Activated naive CD8-positive, alpha-beta T cell treated with anti-CD3 and anti-CD28 coated beads for 36 hours (primary cell): Measurements from ENCODE around the gene TMPRSS5. TPM values are rescaled to one million over a fixed set of nuclear protein-coding genes. Genes with fewer than 3 reads are reported as not detected.
"Not testable (repeated sequence)": the region's sequence is repeated elsewhere in the genome, so short reads cannot be mapped to it uniquely, and the experiment has no call there.

ENCODE experiments used
- DNase-seq: peaks from one replicate; pipeline ENCODE4 v3.0.0; 2021
- H3K27ac Mint-ChIP-seq: one replicate; pipeline ENCODE4 v1.8.0; 2022; ENCODE audit warnings: mild to moderate bottlenecking, moderate library complexity, mixed read lengths
- H3K27me3 Mint-ChIP-seq: one replicate; pipeline ENCODE4 v1.8.0; 2022; ENCODE audit warnings: mild to moderate bottlenecking, mixed read lengths
- H3K36me3 Mint-ChIP-seq: one replicate; pipeline ENCODE4 v1.8.0; 2021; ENCODE audit warnings: mild to moderate bottlenecking, mixed read lengths
- H3K4me1 Mint-ChIP-seq: one replicate; pipeline ENCODE4 v1.8.0; 2021; ENCODE audit warnings: mixed read lengths
- H3K4me3 Mint-ChIP-seq: one replicate; pipeline ENCODE4 v1.8.0; 2022; ENCODE audit warnings: mild to moderate bottlenecking, moderate library complexity, mixed read lengths
- H3K9me3 Mint-ChIP-seq: one replicate; pipeline ENCODE4 v1.8.0; 2022; ENCODE audit warnings: mixed read lengths
- total RNA-seq, 2 experiments: library from RNA; stranded (reverse); gene quantifications; one replicate each; pipeline ENCODE4 v1.2.3, GENCODE V29; 2021

TMPRSS5 gene
- total RNA-seq, result under 1 TPM; 0.28 to 0.29 TPM

- H3K27ac Mint-ChIP-seq, result no peak within 1 kb of the TSS
- H3K4me1 Mint-ChIP-seq, result no peaks in the 10 kb centered on the region
- no peak within 1 kb of the TSS for H3K4me3 Mint-ChIP-seq
- no peak for DNase-seq
- H3K27me3 Mint-ChIP-seq, result no peaks in the 10 kb centered on the region
- H3K9me3 Mint-ChIP-seq, result peaks cover 27% of the 10 kb centered on the region
- H3K36me3 Mint-ChIP-seq, result peaks cover 26% of the 10 kb centered on the region
These were observed at the start of gene TMPRSS5 for GRCh38 chr11:113705871-113706655. TSS of gene TMPRSS5 (minus strand) at chr11:113706308. CDS start at chr11:113706224, 84 bp downstream.

- Mint-ChIP-seq H3K4me1 (no peaks in the 10 kb centered on the region), H3K4me3 (no peak overlapping the region), H3K27me3 (no peaks in the 10 kb centered on the region), H3K36me3 (peaks cover 11% of the 10 kb centered on the region), H3K27ac (no peak overlapping the region), H3K9me3 (no peaks in the 10 kb centered on the region)
- DNase-seq, result no peak
These were observed 46.8 kb upstream of the TMPRSS5 start for GRCh38 chr11:113752932-113753331.

- Mint-ChIP-seq H3K4me3 (no peak overlapping the region), H3K4me1 (peaks cover 3% of the 10 kb centered on the region), H3K36me3 (peaks cover 29% of the 10 kb centered on the region), H3K27me3 (no peaks in the 10 kb centered on the region), H3K9me3 (no peaks in the 10 kb centered on the region), H3K27ac (no peak overlapping the region)
- no peak for DNase-seq
These were observed 30.2 kb upstream of the TMPRSS5 start for GRCh38 chr11:113736323-113736722.

- Mint-ChIP-seq H3K4me3 (no peak overlapping the region), H3K9me3 (no peaks in the 10 kb centered on the region), H3K27ac (no peak overlapping the region), H3K36me3 (peaks cover 20% of the 10 kb centered on the region), H3K4me1 (peaks cover 3% of the 10 kb centered on the region), H3K27me3 (no peaks in the 10 kb centered on the region)
- no peak for DNase-seq
These were observed 26.0 kb upstream of the TMPRSS5 start for GRCh38 chr11:113732092-113732491.

GRCh38 chr11:113730887-113731726 is 25.0 kb upstream of the TMPRSS5 start:
- Mint-ChIP-seq H3K36me3 (peaks cover 14% of the 10 kb centered on the region), H3K4me1 (peaks cover under 1% of the 10 kb centered on the region), H3K27ac (no peak overlapping the region), H3K4me3 (no peak overlapping the region), H3K9me3 (no peaks in the 10 kb centered on the region), H3K27me3 (no peaks in the 10 kb centered on the region)
- DNase-seq, result no peak

GRCh38 chr11:113729456-113729855 is 23.3 kb upstream of the TMPRSS5 start:
- DNase-seq, result no peak
- Mint-ChIP-seq H3K27ac (no peak overlapping the region), H3K4me3 (no peak overlapping the region), H3K36me3 (peaks cover 11% of the 10 kb centered on the region), H3K4me1 (no peaks in the 10 kb centered on the region), H3K27me3 (no peaks in the 10 kb centered on the region), H3K9me3 (no peaks in the 10 kb centered on the region)

- Mint-ChIP-seq H3K4me1 (no peaks in the 10 kb centered on the region), H3K4me3 (no peak overlapping the region), H3K36me3 (peaks cover 5% of the 10 kb centered on the region), H3K27ac (no peak overlapping the region), H3K27me3 (no peaks in the 10 kb centered on the region), H3K9me3 (no peaks in the 10 kb centered on the region)
- no peak for DNase-seq
These were observed 22.7 kb upstream of the TMPRSS5 start for GRCh38 chr11:113728814-113729213.

GRCh38 chr11:113725913-113726312 is 19.8 kb upstream of the TMPRSS5 start:
- Mint-ChIP-seq H3K27me3 (no peaks in the 10 kb centered on the region), H3K4me3 (no peak overlapping the region), H3K36me3 (peaks cover 6% of the 10 kb centered on the region), H3K9me3 (no peaks in the 10 kb centered on the region), H3K27ac (no peak overlapping the region), H3K4me1 (no peaks in the 10 kb centered on the region)
- DNase-seq, result no peak

GRCh38 chr11:113725407-113725806 is 19.3 kb upstream of the TMPRSS5 start:
- no peaks in the 10 kb centered on the region for H3K27me3 Mint-ChIP-seq
- H3K4me1 Mint-ChIP-seq, result no peaks in the 10 kb centered on the region
- no peak for DNase-seq
- H3K27ac Mint-ChIP-seq, result no peak overlapping the region
- H3K9me3 Mint-ChIP-seq, result peaks cover under 1% of the 10 kb centered on the region
- H3K4me3 Mint-ChIP-seq, result no peak overlapping the region
- peaks cover 10% of the 10 kb centered on the region for H3K36me3 Mint-ChIP-seq

GRCh38 chr11:113724778-113725177 is 18.7 kb upstream of the TMPRSS5 start:
- Mint-ChIP-seq H3K36me3 (peaks cover 10% of the 10 kb centered on the region), H3K27ac (no peak overlapping the region), H3K4me1 (no peaks in the 10 kb centered on the region), H3K9me3 (peaks cover 1% of the 10 kb centered on the region), H3K27me3 (no peaks in the 10 kb centered on the region), H3K4me3 (no peak overlapping the region)
- no peak for DNase-seq

- H3K36me3 Mint-ChIP-seq, result peaks cover 12% of the 10 kb centered on the region
- peaks cover 1% of the 10 kb centered on the region for H3K9me3 Mint-ChIP-seq
These were observed 17.7 kb upstream of the TMPRSS5 start for GRCh38 chr11:113723787-113724186.

GRCh38 chr11:113722934-113723333 is 16.8 kb upstream of the TMPRSS5 start:
- peaks cover 16% of the 10 kb centered on the region for H3K36me3 Mint-ChIP-seq
- H3K9me3 Mint-ChIP-seq, result peaks cover 1% of the 10 kb centered on the region
- H3K27me3 Mint-ChIP-seq, result no peaks in the 10 kb centered on the region
- H3K4me1 Mint-ChIP-seq, result no peaks in the 10 kb centered on the region
- H3K4me3 Mint-ChIP-seq, result no peak overlapping the region
- H3K27ac Mint-ChIP-seq, result no peak overlapping the region
- no peak for DNase-seq

More at GRCh38 chr11:113723787-113724186, 17.7 kb upstream of the TMPRSS5 start:
- H3K27me3 Mint-ChIP-seq, result no peaks in the 10 kb centered on the region
- H3K4me1 Mint-ChIP-seq, result no peaks in the 10 kb centered on the region
- no peak overlapping the region for H3K4me3 Mint-ChIP-seq
- H3K27ac Mint-ChIP-seq, result no peak overlapping the region
- DNase-seq, result no peak

GRCh38 chr11:113722221-113722620 is 16.1 kb upstream of the TMPRSS5 start:
- Mint-ChIP-seq H3K27ac (no peak overlapping the region), H3K4me3 (no peak overlapping the region)

GRCh38 chr11:113721462-113722066 is 15.5 kb upstream of the TMPRSS5 start:
- Mint-ChIP-seq H3K36me3 (peaks cover 21% of the 10 kb centered on the region), H3K4me3 (no peak overlapping the region), H3K9me3 (peaks cover 4% of the 10 kb centered on the region), H3K27me3 (no peaks in the 10 kb centered on the region), H3K4me1 (no peaks in the 10 kb centered on the region), H3K27ac (no peak overlapping the region)
- DNase-seq, result no peak

More at GRCh38 chr11:113722221-113722620, 16.1 kb upstream of the TMPRSS5 start:
- DNase-seq, result no peak
- H3K27me3 Mint-ChIP-seq, result no peaks in the 10 kb centered on the region
- H3K36me3 Mint-ChIP-seq, result peaks cover 20% of the 10 kb centered on the region
- H3K9me3 Mint-ChIP-seq, result peaks cover 4% of the 10 kb centered on the region
- H3K4me1 Mint-ChIP-seq, result no peaks in the 10 kb centered on the region

GRCh38 chr11:113720478-113720877 is 14.4 kb upstream of the TMPRSS5 start:
- not testable (repeated sequence) for H3K4me1 Mint-ChIP-seq, H3K27me3 Mint-ChIP-seq, DNase-seq, H3K4me3 Mint-ChIP-seq, H3K27ac Mint-ChIP-seq, H3K9me3 Mint-ChIP-seq
- peaks cover 26% of the 10 kb centered on the region for H3K36me3 Mint-ChIP-seq
